Fibroblast of villous mesenchyme (primary cell): ENCODE results near the gene CCT8. TPM values are rescaled to one million over a fixed set of nuclear protein-coding genes. Genes with fewer than 3 reads are reported as not detected.
"Not testable (repeated sequence)": the region's sequence is repeated elsewhere in the genome, so short reads cannot be mapped to it uniquely, and the experiment has no call there.

Experiments used
- DNase-seq: peaks from one replicate; pipeline ENCODE4 v3.0.0-alpha.2; 2010; ENCODE audit warnings: low read depth
- H3K4me3 ChIP-seq: 2 replicates; pipeline ENCODE4 v1.5.1; 2011; ENCODE audit warnings: low read depth, mild to moderate bottlenecking, low read length
- CTCF ChIP-seq: IDR thresholded peaks from 2 replicates; pipeline ENCODE4 v1.5.1; 2012; ENCODE audit warnings: low read depth, mild to moderate bottlenecking, low read length; ENCODE audit not compliant: insufficient read depth
- total RNA-seq: library from RNA; depleted of rRNA; stranded (reverse); fragments of >200 nt; gene quantifications from 2 replicates; pipeline ENCODE4 v1.2.3, GENCODE V29; 2012

CCT8 gene
- total RNA-seq, 1 donor: 275 TPM

GRCh38 chr21:29077651-29078090 is 4.2 kb upstream of the CCT8 start:
- peak; percentile 52 for DNase-seq
- peak overlapping the region; percentile 55 for H3K4me3 ChIP-seq
- TF ChIP-seq CTCF: no peak

- not testable (repeated sequence) for DNase-seq
- peak overlapping the region; percentile 55 for H3K4me3 ChIP-seq
Measured at GRCh38 chr21:29076731-29077640, 3.5 kb upstream of the CCT8 start.

GRCh38 chr21:29075706-29076466 is 2.4 kb upstream of the CCT8 start:
- no peak overlapping the region for H3K4me3 ChIP-seq
- DNase-seq: no peak
- TF ChIP-seq CTCF: no peak

GRCh38 chr21:29074783-29075182 is 1.3 kb upstream of the CCT8 start:
- no peak for TF ChIP-seq CTCF
- H3K4me3 ChIP-seq: no peak overlapping the region
- no peak for DNase-seq

GRCh38 chr21:29074007-29074376 is 544 bp upstream of the CCT8 start:
- no peak for TF ChIP-seq CTCF
- no peak for DNase-seq
- peak overlapping the region; percentile 99 for H3K4me3 ChIP-seq

- DNase-seq: peak; percentile 59
- no peak for TF ChIP-seq CTCF
- peak overlapping the region; percentile 99 for H3K4me3 ChIP-seq
Measured at GRCh38 chr21:29072873-29073221, 601 bp downstream of the CCT8 start.

GRCh38 chr21:29064850-29065481 is 8.5 kb downstream of the CCT8 start:
- no peak for TF ChIP-seq CTCF
- DNase-seq: no peak
- no peak overlapping the region for H3K4me3 ChIP-seq
